HG02943 (cell line): ENCODE results near the gene CLCA2.

ENCODE experiments used
- ATAC-seq: cut with Tn5 transposase; IDR thresholded peaks from one replicate; pipeline ENCODE4 v1.9.1; 2021; ENCODE audit warnings: mild to moderate bottlenecking, low read depth, moderate library complexity; ENCODE audit not compliant: unreplicated experiment

The CLCA2 gene, protein sequence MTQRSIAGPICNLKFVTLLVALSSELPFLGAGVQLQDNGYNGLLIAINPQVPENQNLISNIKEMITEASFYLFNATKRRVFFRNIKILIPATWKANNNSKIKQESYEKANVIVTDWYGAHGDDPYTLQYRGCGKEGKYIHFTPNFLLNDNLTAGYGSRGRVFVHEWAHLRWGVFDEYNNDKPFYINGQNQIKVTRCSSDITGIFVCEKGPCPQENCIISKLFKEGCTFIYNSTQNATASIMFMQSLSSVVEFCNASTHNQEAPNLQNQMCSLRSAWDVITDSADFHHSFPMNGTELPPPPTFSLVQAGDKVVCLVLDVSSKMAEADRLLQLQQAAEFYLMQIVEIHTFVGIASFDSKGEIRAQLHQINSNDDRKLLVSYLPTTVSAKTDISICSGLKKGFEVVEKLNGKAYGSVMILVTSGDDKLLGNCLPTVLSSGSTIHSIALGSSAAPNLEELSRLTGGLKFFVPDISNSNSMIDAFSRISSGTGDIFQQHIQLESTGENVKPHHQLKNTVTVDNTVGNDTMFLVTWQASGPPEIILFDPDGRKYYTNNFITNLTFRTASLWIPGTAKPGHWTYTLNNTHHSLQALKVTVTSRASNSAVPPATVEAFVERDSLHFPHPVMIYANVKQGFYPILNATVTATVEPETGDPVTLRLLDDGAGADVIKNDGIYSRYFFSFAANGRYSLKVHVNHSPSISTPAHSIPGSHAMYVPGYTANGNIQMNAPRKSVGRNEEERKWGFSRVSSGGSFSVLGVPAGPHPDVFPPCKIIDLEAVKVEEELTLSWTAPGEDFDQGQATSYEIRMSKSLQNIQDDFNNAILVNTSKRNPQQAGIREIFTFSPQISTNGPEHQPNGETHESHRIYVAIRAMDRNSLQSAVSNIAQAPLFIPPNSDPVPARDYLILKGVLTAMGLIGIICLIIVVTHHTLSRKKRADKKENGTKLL

DNA sequence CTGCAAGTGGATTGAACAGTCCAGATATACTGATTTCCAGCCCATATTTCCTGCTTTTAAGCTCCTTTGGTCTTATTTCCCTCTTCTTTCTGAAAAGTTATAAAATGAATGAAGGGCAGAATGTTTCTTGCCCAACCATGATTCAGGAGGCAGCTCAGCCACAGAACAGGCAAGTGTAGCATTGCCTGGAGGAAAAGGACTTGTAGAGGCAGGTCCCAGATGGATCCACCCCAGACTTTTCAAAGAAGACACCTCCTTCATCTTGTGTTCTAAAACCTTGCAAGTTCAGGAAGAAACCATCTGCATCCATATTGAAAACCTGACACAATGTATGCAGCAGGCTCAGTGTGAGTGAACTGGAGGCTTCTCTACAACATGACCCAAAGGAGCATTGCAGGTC lies at the start of gene CLCA2:
CLCA2 (plus strand) TSS at position 299 of the 400 bp plus-strand sequence; CDS start at position 376, 77 bp downstream.
- no peak for ATAC-seq

DNA sequence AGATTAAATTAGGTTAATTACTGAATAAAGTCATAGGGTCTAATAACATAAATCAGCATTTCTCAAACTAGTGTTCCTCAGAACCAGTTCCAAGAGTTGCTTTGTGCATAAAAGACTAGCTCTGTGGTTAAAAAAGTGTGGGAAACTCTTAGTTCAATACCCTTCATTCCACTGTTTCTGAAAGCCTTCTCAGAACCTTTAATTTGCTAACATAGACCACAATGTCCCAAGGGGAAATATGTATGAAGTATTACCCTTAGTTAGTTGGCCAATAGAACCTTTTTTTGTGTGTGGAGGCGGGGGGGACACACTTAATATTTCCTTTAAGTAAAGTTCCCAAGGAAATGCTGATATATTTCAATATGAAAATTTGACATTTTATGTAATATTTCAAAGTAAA lies 48.3 kb upstream of the CLCA2 start:
- no peak for ATAC-seq

DNA sequence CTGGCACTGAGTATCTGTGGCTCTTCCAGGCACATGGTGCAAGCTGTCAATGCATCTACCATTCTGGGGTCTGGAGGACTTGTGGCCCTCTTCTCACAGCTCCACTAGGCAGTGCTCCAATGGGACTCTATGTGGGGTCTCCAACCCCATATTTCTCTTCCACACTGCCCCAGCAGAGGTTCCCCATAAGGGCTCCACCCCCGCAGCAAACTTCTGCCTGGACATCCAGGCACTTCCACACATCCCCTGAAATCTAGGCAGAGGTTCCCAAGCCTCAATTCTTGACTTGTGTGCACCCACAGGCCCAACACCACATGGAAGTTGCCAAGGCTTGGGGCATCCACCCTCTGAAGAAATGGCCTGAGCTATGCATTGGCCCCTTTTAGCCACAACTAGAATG lies 46.6 kb upstream of the CLCA2 start:
- no peak for ATAC-seq

DNA sequence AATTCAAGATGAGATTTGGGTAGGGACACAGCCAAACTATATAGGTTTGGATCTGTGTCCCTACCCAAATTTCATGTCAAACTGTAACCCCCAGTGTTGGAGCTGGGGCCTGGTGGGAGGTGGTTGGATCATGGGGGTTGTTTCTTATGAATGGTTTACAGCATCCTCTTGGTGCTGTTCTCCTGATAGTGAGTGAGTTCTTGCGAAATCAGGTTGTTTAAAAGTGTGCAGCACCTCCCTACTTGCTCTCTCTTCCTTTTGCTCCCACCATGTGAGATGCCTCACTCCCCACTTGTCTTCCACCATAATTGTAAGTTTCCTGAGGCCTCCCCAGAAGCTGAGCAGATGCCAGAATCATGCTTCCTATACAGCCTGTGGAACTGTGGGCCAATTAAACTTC lies 45.2 kb upstream of the CLCA2 start:
- ATAC-seq, result no peak

DNA sequence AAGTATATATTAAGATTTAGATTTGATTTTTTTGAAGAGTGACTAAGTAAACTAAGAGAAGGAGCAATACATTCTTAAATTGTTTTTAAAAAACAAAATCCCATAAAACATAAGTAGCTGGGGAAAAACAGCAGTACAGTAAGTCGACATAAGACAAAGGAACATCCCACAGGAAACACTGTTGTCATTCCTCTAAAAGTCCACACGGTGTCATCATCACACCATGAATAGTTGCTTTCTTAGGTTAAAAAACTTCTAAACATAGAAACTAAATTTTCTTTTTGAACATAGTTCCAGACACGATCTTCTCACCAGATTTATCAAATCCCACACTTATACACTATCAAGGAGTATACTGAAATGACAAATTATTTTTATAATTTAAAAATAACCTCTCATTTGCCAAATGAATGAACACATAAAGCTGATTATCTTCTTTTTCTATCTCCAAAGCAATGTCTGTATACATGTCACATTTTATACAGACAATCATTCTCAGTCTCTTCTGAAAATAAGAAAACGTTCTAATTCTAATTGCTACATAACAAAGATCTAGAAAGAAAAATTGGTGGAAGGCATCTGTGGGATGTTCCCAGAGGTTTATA lies 43.6 kb upstream of the CLCA2 start:
- no peak for ATAC-seq

DNA sequence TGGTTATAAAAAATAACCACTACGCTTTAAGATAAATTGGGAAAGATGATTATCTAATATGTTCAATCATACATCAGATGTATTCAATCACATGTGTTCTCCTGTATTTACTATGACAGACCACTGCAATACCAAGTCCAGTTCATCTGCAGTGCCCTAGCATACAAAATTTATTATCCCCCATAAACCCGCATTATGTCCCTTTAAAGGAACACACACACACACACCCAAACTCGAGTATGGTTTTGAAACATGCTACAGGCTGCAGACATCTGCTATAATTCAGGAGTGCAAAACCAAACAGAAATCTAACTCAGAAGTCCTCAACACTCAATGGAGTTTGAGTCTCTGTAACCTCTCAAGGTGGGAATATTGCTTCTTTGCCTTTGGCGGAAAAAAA lies 42.7 kb upstream of the CLCA2 start:
- no peak for ATAC-seq

DNA sequence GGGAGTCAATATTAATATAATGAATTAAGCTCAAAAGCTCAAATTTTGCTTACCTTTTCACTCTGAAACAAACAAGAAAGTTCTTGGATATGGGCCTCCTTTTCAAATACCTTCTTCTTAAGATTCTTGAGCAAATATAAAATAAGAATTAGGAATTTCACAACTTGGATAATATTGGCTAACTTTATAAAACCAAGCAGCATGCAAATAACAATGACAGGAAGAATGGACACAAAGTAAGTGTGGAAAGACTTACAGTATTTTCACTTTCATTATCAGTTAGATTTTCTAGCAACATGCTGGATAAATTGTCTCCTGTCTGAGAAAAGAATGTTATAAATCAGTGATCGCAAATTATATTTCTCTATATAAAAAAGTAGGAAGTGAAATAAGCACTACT lies 41.1 kb upstream of the CLCA2 start:
- ATAC-seq, result peak; percentile 54

DNA sequence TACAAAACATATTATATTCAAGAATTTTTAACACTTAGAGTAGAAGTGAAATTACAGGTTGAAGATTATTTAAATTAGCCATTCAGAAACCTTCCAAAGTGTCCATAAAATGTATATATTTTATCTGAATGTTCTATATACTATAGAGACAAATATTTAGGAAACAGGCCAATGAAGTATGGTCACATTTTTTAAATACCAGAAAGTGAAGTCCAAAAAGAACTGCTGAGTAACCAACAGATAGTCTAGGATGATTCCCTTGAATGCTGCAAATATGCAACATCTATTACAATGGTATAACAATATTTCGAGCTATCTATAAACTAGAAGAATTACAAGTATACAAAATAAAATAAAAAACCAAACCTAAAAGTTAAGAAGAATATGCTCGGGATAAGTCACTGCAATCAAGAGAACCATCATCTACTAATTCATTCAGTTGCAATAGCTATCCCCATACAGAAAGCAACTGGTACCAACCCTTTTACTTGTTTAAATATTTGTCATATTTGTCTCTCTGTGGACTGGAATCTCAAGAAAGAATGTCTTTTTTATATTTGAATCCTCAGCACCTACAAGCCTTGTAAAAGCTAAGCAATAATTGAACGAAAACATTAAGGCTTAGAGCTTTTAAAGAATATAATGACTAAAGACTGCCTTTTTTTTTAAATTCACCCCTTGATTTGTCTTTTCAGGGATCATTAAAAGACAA lies 35.9 kb upstream of the CLCA2 start:
- ATAC-seq, result no peak

DNA sequence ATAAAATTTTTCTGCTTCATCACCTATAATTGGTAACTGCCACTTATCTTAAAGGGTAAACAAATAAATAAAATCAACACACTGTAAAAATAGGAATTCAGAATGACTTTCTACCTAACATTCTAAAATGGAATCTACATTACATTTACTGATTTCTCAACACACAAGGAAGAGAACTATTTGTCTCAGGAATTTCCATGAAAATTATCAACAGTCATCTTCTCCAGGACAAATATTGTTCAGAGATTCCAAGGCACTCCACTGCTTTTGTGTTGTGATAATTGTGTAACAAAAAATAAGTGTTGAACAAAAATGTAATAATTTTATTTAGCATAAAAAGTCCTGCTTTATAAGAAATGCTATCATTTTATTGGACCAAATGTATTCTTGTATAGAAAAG lies 35.2 kb upstream of the CLCA2 start:
- ATAC-seq, result no peak

DNA sequence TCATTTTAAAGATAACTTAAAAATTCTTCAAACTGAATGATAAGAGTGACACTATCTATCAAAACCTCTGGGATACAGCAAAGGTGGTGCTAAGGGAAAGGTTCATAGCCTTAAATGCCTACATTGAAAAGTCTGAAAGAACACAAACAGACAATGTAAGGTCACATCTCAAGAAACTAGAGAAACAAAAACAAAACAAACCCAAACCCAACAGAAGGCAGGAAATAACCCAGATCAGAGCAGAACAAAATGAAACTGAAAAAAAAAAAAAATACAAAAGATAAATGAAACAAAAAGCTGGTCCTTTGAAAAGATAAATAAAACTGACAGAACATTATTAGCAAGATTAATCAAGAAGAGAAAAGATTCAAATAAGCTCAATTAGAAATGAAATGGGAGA lies 34.7 kb upstream of the CLCA2 start:
- peak; percentile 80 for ATAC-seq

DNA sequence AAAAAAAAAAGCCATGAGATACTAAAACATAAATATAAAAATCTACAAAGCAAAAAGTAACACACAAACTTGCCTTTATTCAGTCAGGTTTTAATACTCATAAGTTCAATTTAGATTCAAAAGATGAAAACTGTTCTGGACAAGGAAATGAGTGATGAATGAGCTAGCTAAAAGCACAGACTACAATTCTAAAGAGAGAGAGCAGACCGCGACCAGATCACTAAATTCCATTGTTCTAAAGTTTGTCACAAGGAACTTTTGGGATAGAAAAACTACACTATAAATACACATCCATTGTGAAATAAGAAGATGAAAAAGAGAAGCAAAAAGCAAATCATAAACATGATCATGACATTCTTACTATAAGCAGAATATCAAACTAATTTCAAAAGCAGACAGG lies 29.6 kb upstream of the CLCA2 start:
- ATAC-seq, result no peak

DNA sequence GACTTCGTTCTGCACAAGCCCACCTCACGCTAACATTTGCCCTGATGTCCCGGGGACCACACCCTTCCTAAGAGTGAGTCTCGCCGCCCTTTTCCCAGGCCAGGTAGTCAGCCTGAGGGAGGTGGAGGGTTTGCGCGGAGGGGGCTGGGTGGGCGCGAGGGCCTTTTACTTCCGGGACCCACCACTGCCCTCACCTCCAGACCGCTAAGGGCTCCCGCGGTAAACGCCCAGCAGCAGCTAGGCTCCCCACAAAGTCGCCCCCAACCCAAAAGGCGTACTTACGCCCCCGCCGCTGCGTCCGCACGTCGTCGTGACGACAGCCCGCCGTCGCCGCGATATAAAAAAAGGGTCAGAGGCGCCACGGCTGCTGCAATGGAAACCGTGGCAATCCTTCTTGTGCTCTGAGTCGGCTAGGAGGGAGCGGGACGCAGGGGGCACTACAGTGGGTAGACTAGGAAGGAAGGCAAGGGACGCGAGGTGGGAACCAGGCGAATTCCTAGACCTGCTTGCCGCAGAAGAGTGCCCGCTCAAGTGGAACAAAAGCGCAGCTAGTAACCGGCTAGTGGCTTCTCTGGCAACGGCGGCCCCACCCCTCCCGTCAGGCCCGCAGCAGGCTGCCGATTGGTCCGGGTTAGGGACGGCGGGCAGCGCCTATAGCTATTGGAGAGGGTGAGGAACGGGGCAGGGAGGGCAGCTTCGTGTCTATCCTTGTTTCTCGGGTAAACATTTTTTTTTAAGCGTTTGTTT lies 28.0 kb upstream of the CLCA2 start, which contains the start of gene ODF2L:
ODF2L (minus strand) TSS at position 573 of the 747 bp plus-strand sequence. CDS start 9,296 bp downstream, outside the sequence.
- peak; percentile 100 for ATAC-seq

DNA sequence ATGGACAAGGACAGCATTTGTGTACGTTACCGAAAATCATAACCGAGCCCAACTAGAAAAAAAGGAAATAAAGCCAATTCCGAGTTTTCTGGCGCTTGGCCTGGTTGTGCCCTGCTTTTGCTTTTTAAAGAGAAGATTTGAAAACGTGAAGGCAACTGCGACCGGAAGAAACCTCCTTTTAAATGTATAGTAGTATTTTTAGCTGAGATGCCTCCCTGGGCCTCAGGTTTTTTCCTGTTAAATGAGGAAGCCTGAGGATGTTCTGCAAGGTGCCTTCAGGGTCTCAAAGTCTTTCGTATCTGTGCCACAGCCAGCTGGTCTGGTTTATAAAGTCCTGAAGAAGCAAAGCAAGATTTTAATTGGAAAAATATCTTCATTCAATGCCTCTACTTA lies 27.5 kb upstream of the CLCA2 start:
- peak; percentile 42 for ATAC-seq

DNA sequence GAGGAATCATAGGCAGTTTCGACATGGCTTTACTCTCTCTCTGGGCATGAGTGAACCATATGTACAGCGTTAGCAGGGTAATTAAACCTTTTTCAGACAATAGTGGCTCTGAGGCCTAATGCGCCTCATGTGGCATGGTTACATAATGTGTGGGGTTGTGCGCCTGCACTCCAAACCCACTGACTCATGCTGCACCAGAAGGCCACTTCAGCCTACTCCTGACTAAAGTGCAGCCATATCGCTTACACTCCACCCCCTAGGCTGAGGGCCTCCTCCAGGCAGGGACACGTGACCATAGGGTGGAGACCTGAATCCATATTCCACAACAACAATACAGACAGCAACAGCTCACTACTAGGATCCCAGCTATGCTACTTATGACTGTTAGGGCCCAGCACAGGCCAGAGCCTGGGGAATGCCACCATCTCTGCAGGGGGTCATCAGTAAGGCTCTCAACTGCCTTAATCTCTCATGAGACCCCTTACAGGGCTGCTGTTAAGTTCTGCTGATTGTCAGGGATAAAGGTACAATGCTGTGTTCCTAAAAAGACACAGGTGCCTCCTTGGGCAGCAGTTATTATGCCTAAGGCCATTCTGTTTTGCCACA lies 14.5 kb upstream of the CLCA2 start:
- no peak for ATAC-seq

DNA sequence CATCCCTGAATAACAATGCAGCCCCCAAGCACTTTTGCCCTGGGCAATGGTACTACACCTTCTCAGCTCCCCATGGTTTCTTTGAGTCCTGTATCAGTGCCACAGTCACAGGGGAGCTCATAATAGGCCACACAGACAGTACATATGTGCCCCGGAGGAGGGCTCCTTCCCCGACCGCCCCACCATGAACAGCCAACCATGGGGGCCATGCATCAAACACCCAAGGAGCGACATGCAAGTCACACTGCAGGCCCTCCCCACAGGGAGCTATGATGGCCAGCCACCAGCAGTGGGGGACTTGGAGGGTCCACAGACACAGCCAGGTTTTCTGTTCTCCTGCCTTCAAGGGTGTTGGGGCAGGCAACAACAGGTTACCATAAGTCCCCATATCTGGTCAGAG lies 13.1 kb upstream of the CLCA2 start:
- ATAC-seq, result no peak

DNA sequence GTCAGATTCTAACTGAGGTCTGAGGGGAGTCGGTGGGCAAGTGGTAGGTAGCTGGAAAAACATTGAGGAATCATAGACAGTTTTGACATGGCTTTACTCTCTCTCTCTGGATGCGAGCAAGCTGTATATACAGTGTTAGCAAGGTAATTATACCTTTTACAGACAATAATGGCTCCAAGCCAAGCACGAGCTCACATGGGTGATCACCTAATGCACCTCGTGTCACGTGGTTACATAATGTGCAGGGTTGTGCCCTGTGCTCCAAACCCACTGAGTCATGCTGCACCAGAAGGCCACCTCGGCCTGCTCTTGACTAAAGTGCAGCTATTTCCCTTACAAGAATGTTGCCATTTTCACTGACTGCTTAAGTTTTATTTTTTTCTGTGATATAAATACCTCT lies 7.6 kb upstream of the CLCA2 start:
- no peak for ATAC-seq

DNA sequence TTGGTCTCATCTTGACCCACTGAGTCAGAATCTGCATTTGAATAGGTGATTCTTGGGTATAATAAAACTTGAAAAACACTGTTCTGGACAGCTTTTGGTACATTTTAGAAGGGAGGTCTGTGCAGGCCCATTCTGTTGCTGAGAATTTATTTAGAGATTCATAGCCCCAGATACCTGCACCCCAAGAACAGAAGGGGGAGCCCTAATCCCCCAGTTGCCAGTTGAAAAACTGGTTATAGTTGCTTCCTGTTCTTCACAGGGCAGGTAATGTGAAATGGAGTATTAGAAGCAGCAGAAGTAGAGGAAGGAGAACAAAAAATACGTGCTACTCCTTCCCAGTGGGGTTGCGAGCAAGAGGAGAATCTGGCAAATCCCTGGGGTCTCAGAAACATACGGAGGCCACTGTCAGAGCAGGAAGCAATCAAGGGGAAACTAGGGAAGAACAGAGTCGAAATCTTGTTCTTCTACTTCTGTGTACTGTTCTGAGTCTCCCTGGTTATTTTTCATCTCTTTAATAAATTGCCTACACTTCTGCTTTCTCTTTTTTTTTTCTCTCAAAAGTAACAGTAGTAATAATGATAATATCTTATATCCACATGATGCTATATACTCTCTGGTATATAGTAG lies 4.6 kb upstream of the CLCA2 start:
- ATAC-seq, result peak; percentile 79

DNA sequence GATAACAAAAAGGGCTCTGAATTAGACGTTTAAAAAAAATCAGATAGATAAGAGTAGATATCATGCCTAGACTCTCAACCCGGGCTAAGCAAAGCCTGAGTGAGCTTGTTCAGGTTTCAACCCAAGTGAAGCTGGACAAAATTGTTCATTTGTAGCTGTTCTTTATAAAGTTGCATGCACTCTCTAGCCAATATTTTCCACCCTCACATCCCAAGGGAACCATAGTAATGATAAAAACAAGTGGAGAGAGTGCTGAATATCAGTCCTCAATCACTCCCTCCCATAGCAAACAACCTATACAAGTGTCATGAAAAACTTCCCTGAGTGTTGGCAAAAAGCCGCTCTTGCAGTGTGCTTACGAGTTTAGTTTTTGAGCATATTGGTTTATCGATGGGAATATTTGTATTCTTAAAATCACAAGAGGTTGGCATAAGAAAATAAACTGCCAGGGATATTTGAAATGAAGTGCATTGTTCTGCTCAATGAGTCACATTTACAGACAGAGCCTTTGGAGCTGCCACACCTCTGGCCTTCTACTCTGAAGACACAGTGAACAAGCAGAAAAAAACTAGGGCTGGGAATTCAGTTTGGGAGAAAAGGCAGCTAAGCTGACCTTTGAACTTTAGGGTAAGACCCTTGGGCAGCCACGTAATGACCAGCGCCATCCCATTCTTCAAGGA lies 2.2 kb upstream of the CLCA2 start:
- ATAC-seq, result no peak
